ENCODE data around the gene NOS1AP. TPM values are rescaled to one million over a fixed set of nuclear protein-coding genes. Genes with fewer than 3 reads are reported as not detected.
A peak's percentile ranks its signal among the peaks of the same experiment; 100 is the strongest.
"Not testable (repeated sequence)": the region's sequence is repeated elsewhere in the genome, so short reads cannot be mapped to it uniquely, and the experiment has no call there.

Gene NOS1AP
- total RNA-seq, 1 experiment from 2014 or later, result 0.17 TPM

DNA sequence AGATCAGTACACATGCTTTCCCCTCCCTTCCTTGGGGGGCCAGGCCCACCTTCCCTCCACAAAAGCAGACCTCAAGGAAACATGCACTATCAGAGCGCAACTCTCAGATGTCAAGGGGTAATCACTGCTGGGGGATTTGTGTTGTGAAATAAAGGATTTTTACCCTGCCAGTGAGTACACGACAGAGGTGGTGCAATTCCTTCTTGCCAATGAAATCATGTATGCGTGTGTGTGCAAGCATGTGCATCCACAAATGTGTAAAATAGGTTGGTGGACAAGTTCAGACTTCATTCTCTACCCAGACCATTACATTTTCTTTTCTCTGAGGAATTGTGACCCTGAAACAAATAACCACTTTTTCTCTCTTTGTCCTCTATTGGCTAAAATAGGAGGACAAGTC lies 9.8 kb upstream of the NOS1AP start:
- DNase-seq (ENCODE audit: low spot score), result no peak

GRCh38 chr1:162060314-162060713 lies 9.2 kb upstream of the NOS1AP start:
- DNase-seq (ENCODE audit: low spot score), result no peak

DNA sequence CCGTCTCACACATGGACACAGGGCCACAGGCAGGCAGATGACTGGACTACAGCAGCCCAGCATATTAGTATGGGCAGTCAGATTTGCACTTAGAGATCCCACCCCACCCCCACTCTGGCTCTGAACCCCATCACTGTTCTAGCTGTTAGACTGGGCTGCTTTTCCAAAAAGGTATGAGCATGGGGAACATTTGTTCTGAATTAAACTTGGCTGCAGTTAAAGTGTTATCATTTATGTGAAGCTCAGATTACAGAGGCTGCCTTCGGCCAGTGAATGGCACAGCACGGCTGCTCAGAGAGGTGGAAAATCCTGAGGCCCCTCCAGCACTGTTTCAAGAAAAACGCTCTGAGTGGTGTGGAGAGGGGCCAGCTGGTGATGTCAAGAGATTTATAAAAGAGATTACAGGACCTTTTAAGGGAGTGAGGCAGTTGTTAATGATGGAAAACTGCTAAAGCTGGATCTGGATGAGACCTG lies 6.9 kb upstream of the NOS1AP start:
- DNase-seq (ENCODE audit: low spot score), result peak; percentile 58

- DNase-seq (ENCODE audit: low spot score), result no peak
These were observed 4.5 kb upstream of the NOS1AP start for GRCh38 chr1:162065016-162065415.

- DNase-seq (ENCODE audit: low spot score), result not testable (repeated sequence)
These were observed 2.7 kb upstream of the NOS1AP start for GRCh38 chr1:162066836-162067235.

DNA sequence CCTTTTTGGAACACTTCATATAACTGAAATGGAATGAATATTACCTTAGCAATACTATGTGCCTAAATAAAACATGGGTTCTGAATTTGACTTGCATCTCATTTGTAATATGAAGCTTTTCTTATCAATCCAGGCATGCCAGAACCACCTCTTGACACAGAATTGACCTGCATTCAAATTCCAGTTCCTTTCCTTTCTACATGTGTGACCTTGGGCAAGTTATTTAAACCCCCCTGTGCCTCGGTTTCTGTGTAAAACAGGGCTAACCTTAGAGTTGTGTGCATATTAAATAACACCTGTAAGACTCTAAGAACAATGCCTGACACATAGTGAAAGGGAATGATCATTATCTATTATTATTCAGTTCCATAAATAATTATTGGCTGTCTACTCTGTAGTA lies 2.0 kb upstream of the NOS1AP start:
- DNase-seq (ENCODE audit: low spot score), result no peak

GRCh38 chr1:162068301-162068700 lies 1.2 kb upstream of the NOS1AP start:
- DNase-seq (ENCODE audit: low spot score), result no peak

DNA sequence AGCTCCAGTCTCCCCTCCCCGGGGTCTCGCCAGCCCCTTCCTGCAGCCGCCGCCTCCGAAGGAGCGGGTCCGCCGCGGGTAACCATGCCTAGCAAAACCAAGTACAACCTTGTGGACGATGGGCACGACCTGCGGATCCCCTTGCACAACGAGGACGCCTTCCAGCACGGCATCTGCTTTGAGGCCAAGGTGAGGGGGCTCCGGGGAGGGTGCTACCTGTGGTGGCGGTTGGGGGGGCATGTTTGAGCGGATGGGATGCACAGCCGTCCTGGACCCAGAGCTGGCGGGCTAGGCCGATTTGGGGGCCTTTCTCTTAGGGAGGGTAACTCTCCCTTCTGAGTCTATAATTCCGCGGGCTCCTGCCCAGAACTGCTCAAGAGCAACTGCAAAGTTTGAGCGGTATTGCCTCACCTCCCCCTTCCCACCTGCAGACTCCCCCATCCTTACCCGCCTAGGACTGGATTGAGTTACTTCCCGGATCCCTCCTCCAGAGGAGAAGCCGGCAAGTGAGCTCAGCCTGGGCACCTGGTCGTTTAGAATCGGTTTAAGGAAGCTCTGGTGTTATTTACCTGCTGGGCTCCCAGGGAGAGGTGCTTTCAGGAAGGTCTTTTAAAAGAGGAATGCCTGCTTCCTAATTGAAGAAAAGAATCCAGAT lies 730 bp downstream of the NOS1AP start:
- DNase-seq (ENCODE audit: low spot score), result no peak

- no peak for DNase-seq (ENCODE audit: low spot score)
These were observed 1.3 kb downstream of the NOS1AP start for GRCh38 chr1:162070825-162071224.

GRCh38 chr1:162072740-162073139 lies 3.2 kb downstream of the NOS1AP start:
- no peak for DNase-seq (ENCODE audit: low spot score)

GRCh38 chr1:162074276-162075005 lies 5.0 kb downstream of the NOS1AP start:
- no peak for DNase-seq (ENCODE audit: low spot score)

- DNase-seq (ENCODE audit: low spot score), result no peak
These were observed 6.4 kb downstream of the NOS1AP start for GRCh38 chr1:162075862-162076261.

- DNase-seq (ENCODE audit: low spot score), result no peak
These were observed 8.3 kb downstream of the NOS1AP start for GRCh38 chr1:162077648-162078299.

DNA sequence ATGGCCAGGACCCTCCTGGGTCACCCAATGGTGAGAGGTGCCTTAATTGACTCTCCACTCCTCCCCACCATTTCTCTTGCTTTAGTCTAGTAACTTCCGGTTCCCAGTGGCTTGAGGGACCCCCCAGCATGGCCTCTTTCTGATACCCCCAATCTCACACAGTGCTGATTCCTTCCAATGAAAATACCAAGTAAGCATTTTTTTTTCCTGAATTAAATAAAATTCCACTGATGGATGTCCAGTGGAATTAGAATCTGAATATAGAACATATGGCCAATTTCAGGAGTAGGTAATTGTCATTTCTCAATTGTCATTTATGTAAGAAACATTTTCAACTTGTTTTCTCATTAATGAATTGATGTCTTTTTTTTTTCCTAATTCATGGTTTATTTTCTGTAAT lies 9.5 kb downstream of the NOS1AP start:
- no peak for DNase-seq (ENCODE audit: low spot score)

- no peak for DNase-seq (ENCODE audit: low spot score)
These were observed 11.1 kb downstream of the NOS1AP start for GRCh38 chr1:162080472-162081015.

- peak; percentile 37 for DNase-seq (ENCODE audit: low spot score)
These were observed 11.8 kb downstream of the NOS1AP start for GRCh38 chr1:162081316-162081715.

DNA sequence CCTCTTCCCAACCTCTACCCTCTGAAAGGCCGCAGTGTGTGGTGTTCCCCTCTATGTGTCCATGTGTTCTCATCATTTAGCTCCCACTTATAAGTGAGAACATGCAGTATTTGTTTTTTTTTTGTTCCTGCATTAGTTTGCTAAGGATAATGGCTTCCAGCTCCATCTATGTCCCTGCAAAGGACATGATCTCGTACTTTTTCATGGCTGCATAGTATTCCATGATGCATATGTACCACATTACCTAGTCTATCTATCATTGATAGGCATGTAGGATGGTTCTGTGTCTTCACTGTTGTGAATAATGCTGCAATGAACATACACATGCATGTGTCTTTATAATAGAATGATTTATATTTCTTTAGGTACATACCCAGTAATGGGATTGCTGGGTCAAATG lies 12.6 kb downstream of the NOS1AP start:
- not testable (repeated sequence) for DNase-seq (ENCODE audit: low spot score)

DNA sequence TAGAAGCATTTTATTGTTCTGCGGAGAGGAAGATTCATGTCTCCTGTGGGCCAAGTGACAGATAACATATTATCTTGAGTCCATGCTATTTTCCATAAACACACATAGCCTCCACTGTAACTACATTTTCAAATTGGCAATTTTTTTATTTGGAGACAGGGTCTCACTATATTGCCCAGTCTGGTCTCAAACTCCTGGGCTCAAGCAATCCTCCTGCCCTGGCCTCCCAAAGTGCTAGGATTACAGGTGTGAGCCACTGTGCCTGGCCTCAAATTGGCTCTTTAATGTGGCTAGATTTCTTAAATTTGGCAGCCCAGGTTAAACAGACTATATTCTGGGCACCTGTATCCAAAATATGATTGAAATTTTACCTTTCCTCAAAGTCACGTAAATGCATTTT lies 13.8 kb downstream of the NOS1AP start:
- no peak for DNase-seq (ENCODE audit: low spot score)

DNA sequence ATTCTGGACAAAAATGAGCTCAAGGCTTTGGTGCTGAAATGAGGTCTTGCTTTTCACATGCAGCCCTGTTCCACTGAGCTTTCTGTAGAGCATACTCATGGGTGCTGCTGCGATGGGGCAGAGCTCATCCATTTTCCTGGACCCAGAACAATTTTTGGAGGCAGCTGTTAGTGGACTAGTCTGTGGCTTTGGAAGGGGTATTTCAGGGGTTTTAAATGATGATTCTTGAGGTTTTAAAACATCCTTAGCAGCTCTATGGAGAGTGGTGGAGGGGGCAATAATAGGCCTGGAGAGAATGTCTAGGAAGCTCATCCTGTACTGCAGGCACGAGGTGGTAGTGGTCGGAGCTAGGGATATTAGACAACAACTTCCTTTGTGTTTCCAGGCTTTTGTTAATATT lies 16.5 kb downstream of the NOS1AP start:
- no peak for DNase-seq (ENCODE audit: low spot score)

- DNase-seq (ENCODE audit: low spot score), result no peak
These were observed 17.6 kb downstream of the NOS1AP start for GRCh38 chr1:162087111-162087510.

GRCh38 chr1:162087574-162087973 lies 18.1 kb downstream of the NOS1AP start:
- DNase-seq (ENCODE audit: low spot score), result no peak

DNA sequence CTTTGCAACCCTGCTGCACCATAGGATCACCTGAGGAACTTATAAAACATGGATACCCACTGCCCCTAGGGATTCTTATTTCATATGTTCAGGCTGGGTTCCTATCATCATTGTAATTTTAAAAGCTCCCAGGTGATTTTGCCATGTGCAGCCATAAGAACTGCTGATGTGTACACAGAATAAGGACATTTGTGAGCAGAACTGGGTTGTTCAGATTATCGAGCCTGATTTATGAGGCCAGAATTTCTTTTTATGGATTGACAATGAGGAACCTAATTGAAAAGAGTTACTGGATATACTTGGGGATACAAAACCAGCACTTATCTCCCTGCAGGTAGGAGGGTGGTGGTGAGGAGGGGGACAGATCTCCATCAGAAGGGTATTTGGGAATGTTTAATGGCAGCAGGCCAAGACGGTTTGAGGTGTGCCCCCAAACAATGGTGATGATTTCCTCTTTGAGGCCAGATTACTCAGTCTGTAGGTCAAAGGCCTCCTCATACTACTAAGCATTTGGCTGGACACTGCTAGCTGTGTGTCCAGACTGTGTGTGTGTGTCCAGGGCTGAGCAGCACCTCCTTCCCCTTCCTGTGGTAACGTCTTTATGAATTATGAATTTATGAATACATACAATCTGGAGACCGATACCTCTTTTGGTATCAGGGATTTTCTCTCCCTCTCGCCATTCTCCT lies 18.9 kb downstream of the NOS1AP start:
- no peak for DNase-seq (ENCODE audit: low spot score)

Data from H4 (cell line).